Stimulated activated CD8-positive, alpha-beta memory T cell treated with anti-CD3 and anti-CD28 coated beads, Interleukin-2, amount 100 ng/mL, for 48 hours (primary cell): Measurements from ENCODE around the gene PDS5B.
A peak's percentile ranks its signal among the peaks of the same experiment; 100 is the strongest.
"Not testable (repeated sequence)": the region's sequence is repeated elsewhere in the genome, so short reads cannot be mapped to it uniquely, and the experiment has no call there.

Experiments used
- DNase-seq, 2 donors: peaks; one replicate each; pipeline ENCODE4 v3.0.0-alpha.2; 2020; ENCODE audit warnings: low read depth in 2 of 2

The PDS5B gene

DNA sequence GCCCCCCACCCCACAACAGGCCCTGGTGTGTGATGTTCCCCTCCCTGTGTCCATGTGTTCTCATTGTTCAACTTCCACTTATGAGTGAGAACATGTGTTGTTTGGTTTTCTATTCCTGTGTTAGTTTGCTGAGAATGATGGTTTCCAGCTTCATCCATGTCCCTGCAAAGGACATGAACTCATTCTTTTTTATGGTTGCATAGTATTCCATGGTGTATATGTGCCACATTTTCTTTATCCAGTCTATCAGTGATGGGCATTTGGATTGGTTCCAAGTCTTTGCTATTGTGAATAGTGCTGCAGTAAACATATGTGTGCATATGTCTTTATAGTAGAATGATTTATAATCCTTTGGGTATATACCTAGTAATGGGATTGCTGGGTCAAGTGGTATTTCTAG lies 142.8 kb downstream of the PDS5B start:
- DNase-seq = not testable (repeated sequence)

DNA sequence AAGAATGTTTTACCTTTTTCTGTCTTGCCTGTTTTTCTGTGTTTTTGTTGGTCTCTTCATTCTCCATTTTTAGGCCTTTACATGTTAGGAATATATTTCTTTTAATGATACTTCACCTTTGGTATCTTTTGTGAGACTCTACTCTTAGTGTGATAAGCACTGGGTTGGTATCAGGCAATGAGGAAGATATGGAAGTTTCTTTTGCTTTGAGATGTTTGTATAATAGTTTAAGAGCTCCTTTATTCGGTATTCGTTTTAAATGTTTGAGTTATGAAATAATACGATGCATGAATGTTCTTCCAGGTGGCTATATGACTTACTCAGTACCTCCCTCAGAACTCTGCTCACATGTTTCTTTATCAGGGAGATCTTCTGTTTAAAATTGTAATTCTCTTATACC lies 144.8 kb downstream of the PDS5B start:
- DNase-seq = no peak

DNA sequence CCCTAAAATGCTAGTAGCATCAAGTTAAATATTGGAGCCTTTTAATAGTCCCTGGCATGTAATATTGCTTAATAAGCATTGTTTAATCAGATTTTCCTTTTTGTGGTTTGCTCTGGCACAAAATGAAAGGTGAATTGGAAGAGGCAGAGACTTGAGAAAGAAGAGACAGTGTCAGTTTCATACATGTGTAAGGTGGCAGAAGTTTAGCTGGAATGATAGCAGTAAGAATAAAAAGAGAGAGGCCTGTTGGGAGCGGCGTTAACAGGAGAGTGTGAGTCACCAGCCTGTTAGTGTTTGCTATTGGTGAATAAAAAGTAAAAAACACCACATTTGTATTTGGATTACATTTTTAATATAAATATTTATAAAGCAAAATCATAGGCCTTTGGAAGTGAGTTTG lies 145.3 kb downstream of the PDS5B start:
- DNase-seq = no peak

DNA sequence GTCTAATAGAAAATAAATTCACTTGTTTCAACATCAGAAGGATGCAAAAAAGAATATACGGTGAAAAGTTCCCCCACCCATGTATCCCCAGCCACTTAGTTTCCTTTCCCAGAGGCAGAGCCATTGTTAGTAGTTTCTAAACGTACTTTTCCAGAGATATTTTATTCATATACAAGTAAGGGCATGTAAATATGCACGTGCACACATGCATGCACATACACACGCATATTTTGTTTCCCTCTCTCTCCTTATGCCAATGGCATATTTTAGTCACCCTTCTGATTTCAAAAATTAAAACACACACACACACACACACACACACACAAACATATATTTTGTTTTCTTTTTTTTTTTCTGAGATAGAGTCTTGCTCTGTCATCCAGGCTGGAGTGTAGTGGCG lies 147.4 kb downstream of the PDS5B start:
- no peak for DNase-seq

DNA sequence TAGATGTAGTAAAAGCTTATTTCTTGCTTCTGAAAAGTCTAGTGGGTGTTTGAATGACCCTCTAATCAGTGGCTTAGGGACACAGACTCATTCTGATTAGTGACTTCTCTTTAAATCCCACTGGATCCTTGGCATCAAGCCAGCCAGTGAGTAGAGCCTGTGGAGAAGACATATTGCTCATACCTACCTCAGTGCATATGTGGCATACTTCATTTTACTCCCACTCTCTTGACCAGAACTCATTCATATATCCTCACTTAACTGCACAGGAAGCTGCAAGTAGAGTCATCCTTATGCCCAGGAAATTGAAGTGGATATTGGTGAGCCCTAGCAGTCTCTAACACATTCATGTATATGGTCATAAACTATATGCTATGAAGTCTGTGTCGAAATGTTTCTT lies 148.3 kb downstream of the PDS5B start:
- DNase-seq = no peak

DNA sequence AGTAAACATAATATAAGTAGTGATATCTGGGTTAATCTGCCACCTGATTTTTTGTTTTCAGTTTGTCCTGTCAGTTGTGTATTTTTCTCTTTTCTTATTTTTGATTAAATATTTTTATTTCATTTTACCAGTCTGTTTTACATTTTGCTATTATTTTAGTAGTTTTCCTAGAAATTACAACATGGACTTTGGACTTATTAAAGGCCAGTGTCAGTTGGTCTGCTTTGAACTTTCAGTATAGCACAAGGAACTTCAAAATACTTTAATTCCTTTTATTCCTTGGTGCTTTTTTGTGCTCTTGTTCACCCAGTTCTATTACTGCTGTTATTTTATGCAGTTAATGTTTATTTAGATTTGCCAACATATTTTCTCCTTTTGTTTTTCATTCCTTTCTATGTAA lies 149.6 kb downstream of the PDS5B start:
- DNase-seq = no peak

DNA sequence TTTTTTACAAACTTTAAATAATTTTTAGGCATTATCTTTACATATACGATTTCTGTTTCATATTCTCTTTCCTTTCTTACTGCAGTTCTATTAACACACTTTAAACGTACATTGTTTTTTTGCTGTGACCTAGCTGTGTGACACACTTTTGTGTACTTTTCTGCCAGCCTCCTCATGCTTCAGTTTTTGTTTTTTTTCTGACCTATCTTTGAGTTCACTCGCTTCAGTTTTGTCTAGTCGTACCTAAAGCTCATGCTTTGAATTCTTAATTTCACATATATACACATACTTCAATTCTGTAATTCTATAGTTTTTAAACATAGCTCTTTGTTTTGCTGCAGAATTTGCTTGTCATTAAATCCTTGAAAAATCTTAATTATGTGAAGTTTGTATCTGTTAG lies 150.4 kb downstream of the PDS5B start:
- DNase-seq = no peak

DNA sequence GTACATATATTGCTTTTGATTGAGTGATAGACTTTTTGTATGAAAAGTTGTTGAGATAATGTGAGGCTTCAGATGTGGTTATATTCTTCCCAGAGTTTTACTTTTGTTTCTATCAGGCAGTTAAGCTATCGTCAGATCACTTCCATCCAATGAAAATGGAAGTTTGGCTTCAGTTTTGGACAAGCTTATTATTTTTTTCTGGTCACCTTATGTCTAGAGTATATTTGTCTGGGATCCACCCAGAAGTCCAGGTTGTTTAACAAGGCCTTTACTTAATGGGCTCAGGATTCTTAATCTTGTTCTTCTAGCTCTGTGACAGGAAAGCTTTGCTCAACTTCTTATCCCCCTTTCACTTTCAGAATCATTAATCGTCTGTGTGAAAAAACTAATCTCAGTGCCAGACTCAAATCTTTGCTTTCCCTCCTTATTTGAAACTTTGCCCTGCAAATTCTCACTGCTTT lies 150.9 kb downstream of the PDS5B start:
- no peak for DNase-seq

DNA sequence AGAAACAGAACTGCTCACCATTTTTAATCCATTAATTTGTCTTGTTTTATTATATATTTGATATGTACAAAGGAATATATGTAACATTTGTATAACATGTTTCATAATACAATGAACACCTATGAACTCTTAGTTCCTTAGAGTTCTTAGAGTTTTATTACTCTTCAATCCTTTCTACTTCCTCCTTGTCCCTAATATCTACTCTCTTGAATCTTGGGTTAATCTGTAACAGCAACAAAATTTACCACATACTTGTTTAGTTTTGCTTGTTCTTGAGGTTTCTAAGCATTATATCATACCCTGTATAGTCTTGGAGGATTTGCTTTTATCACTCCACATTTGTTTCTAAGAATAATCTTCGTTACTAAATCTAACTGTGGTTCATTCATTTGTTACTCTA lies 151.4 kb downstream of the PDS5B start:
- DNase-seq = no peak

DNA sequence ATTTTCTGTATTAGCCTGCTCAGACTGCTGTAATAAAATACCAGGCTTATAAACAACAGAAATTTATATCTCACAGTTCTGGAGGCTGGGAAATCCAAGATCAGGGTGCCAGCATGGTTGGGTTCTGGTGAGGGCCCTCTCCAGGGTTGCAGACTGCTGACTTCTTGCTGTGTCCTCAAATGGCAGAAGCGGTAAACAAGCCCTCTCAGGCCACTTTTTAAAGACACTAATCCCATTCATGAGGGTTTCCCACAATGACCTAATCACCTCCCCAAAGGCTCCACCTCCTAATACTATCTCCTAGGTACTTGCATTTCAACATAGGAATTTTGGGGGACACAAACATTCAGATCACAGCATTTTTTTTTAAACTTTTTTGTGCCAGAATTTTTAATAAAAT lies 159.3 kb downstream of the PDS5B start:
- DNase-seq = no peak

DNA sequence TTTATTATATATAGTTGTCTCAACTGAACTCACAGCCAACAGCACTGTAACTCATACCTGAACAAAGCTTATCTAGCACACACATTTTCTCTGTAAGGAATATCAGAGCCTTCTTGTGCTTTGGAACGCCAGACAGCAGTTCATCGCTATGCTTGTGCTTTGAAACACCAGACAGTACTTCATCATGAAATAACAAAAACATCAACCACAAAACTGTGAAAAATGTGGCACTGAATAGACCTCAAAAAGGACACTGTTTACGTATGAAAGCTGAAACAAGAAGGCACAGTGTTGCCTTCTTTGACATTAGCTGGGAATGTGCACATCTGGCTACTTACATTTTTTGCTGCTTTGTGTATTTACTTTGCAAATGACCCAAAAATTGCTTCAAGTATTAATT lies 160.2 kb downstream of the PDS5B start:
- no peak for DNase-seq

DNA sequence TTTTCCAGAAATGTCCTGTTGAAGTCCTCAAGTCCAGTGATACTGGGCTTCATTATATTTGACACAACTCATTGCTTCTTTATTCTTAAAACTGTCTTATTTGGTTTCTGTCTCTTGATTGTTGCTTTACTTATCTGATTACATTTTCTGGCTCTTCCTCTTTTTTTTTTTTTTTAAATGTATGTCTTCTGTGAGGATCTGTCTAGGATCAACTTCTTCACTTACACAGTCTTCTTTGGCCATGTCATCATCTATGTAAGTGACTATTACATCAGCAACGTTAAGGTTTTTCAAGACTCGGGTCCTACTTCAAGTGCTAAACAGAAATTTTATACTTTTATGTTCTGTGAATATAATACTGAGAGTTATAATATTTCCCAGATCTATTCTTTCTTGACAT lies 162.1 kb downstream of the PDS5B start:
- DNase-seq = no peak

DNA sequence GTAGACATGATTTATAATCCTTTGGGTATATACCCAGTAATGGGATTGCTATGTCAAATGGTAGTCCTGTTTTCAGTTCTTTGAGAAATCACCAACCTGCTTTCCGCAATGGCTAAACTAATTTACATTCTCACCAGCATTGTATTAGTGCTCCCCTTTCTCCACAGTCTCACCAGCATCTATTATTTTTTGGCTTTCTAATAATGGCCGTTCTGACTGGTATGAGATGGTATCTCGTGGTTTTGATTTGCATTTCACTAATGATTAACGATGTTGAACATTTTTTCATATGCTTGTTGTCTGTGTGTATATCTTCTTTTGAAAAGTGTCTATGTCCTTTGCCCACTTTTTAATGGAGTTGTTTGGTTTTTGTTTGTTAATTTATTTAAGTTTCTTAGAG lies 165.1 kb downstream of the PDS5B start:
- DNase-seq = no peak

DNA sequence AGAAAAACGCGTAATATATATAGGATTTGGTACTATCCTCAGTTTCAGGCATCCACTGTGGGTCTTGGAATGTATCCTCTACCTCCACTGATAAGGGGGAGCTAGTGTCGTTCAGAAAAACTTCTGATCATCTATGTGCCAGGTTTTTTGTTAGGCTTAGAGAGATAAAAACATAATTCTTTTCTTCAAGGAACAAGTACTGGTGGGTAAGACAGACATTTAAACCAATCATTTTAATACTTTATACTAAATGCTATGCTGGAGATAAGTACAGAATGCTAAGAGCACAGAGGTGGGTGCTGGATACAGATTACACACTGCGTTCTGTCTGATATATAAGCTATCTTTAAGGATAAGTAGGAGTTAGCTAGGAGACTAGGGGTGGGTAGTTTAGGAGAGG lies 166.1 kb downstream of the PDS5B start:
- no peak for DNase-seq

DNA sequence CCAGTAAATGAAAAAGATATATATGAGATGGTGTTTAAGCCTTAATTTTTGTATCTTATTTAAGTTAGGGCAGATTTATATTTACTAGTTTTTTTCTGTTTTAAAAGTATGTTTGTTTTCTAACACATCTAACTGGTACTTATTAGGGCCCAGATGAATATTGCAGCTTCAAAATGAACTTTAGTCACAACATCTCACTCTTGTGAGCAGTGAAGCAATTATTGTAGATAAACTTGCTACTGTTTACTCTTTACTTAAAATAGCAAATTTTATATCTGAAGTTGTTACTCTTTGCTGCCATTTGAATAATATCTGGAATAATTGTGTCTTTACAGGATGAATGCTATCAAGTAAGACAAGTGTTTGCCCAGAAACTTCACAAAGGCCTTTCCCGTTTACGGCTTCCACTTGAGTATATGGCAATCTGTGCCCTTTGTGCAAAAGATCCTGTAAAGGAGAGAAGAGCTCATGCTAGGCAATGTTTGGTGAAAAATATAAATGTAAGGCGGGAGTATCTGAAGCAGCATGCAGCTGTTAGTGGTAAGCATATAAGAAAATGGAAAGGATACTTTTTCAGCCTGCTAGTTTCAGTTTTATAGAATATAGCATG lies 166.8 kb downstream of the PDS5B start:
- DNase-seq = no peak

DNA sequence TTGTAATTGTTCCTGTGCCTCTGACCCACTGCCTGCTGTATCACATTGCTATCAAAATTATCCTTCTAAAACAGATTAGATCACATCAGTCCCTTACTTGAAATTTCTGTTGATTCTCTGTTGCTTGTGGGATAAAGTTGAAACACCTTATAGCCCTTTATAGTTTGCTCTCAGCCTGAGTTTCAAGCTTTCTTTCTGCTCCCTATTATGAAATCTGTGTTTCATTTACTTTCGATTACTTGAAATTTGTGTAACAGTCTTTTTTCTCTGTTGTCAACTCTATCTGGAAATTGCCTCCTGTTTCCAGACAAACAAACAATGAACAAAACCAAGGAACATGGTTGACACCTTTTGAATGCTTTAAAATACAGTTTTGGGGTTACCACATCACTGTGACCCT lies 167.9 kb downstream of the PDS5B start:
- DNase-seq = no peak

DNA sequence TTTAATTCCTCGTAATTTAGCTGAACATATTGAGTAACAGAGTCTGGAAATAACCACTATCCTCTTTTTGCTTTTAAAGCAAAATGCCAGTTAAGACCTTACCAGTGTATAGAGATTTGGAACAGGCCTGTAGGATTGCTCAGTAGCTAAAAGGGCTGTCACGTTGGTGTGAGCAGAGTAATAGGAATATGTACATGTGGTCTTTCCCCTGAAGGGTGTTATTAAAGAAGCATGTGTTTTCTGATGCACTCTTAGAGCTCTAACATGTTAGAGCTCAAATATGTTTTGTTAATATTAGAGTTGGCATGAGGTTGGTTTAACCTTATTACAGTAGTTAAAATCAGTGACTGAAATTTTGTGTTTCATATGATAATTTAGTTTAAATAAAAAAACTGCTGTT lies 172.9 kb downstream of the PDS5B start:
- DNase-seq = no peak

DNA sequence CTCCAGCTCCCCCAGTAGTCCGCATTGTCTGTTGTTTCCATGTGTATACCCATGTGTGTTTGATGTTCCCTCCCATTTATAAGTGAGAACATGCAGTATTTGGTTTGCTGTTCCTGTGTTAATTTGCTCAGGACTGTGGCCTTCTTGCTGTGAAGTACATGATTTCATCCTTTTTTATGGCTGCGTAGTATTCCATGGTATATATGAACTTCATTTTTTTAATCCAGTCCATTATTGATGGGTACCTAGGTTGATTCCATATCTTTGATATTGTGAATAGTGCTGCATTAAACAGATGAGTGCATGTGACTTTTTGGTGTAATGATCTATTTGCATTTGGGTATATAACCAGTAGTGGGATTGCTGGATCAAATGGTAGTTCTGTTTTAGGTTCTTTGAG lies 175.2 kb downstream of the PDS5B start:
- DNase-seq = no peak

DNA sequence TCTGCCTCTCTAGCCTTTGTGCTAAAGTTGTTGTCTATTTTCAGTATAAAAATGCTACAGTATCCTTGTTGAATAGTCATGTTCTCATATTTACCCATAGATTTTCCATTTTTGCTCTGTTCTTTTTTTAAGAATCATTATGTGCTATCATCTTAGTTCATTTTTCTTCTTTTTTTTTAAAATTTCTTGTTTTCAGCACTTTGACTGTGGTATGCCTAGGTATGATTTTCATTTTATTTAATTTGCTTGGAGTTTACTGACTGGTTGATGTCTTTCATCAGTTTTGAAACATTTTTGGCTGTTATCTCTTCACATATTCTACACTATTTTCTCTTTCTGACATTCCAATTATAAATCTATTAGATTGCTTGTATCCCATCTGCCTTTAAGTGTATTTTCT lies 192.9 kb downstream of the PDS5B start:
- DNase-seq = no peak

DNA sequence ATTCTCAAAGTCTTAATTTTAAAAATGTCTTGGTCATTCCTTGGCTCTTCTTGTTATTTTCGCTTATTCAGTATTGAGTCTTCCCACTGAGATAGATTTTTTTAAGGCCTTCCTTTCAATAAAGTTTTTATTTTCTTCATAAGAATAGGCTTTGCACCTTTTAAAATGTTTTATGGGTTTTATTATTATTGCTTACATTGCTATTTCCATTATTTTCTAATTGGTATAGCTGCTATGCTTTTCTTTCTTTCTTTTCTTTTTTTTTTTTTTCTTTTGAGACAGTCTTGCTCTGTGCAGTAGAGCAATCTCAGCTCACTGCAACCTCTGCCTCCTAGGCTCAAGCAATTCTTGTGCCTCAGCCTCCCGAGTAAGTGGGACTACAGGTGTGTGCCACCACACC lies 195.7 kb downstream of the PDS5B start:
- no peak for DNase-seq

DNA sequence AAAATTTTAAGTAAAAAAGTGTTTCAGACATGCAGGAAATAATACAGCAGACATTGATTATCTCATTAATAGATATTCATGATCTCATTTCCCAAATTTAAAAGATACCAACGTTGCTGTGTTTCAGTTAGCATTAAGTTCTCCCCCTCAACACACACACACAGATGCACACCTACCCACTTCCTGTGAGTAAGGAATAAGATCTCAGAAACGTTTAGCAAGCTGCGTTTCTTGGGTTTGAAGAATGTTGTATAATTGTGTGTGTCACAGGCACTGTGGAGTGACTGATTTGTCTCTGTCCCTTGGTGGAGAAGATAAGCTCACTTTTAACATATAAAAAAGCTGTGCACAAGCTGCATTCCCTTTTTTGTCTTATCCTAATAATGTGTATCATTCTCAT lies 196.8 kb downstream of the PDS5B start:
- no peak for DNase-seq

DNA sequence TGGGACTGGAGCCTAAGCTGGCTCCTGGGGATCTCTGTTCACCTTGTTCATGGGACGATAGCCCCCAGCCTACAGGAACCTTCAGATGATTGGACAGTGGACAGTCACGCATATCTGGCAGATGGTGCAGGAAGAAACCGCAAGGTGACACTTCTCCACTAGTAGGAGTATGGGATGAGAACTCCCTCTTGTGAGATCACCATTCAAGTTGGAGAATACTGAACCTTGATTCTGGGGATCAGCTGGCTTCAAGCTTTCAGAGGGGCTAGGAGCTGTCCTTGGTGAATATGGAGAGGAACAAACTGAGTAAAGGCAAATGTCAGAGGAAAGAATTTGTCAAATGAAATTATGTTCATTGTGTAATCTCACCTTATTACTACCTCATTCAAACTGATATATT lies 204.5 kb downstream of the PDS5B start:
- no peak for DNase-seq

DNA sequence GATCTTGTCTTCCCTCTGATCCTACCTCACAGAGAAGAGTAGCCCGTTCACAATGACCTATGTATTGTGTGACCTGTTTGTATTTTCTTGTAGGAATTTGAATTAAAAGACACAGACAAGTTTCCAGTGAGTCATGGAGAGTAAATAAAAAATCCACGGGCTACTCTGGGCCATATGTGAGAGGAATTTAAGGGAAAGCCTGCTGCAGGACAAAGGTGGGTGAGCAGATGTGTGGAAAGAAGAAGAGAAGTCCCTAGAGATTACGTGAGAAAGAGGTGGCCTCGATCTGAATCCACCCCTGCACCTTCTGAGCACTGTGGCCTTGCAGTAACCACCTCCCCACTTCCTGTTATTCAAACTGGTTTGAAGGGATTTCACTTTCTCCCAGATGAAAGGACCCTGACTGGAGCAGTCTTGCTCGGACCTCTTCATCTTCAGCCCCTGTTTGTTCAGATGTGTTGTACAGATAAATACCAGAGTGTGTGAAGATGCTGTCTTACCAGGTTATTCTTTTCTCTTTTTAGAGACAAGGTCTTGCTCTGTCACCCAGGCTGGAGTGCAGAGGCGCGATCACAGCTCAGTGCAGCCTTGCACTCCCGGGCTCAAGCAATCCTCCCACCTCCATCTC lies 205.4 kb downstream of the PDS5B start:
- DNase-seq = peak in 1 of 2 donors; percentile 6

DNA sequence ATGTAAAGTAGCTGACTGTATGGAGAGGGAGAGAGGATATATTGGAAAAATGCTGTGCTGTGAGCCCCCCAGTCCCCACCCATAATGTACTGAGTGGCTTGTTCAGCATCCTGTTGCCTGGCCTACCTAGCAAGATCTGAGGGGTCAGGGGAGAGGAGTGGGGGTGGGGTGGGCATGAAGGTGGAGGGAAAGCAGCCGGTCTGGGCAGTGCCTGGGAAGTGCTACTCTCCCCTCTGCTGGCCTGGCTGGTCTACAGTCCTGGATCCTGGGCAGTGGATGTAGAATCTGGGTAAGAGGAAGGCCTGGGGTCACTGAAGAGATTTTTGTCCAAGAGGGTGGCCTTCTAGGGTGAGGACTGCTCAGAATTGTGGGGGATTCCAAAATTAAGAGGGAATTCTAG lies 210.5 kb downstream of the PDS5B start:
- no peak for DNase-seq
